HG02973 (cell line): ENCODE results near the gene ADPRM.
A peak's percentile ranks its signal among the peaks of the same experiment; 100 is the strongest.
"Not testable (repeated sequence)": the region's sequence is repeated elsewhere in the genome, so short reads cannot be mapped to it uniquely, and the experiment has no call there.

ENCODE experiments used
- ATAC-seq: cut with Tn5 transposase; IDR thresholded peaks from one replicate; pipeline ENCODE4 v1.9.1; 2021; ENCODE audit warnings: moderate library complexity; ENCODE audit not compliant: unreplicated experiment

Gene ADPRM

GRCh38 chr17:10697092-10698081 is at the start of gene ADPRM, which contains the start of gene SCO1:
Gene ADPRM, plus strand, starts transcription at chr17:10697594. Its CDS starts 7,333 bp downstream, at chr17:10704927.
Gene SCO1, minus strand, starts transcription at chr17:10697533. Its CDS starts 26 bp downstream, at chr17:10697507.
- peak; percentile 96 for ATAC-seq

GRCh38 chr17:10648381-10648780 is 49.0 kb upstream of the ADPRM start:
- ATAC-seq, result no peak

GRCh38 chr17:10648956-10649355 is 48.4 kb upstream of the ADPRM start:
- no peak for ATAC-seq

GRCh38 chr17:10649602-10650001 is 47.8 kb upstream of the ADPRM start:
- ATAC-seq, result no peak

- no peak for ATAC-seq
Measured at GRCh38 chr17:10651927-10652326, 45.5 kb upstream of the ADPRM start.

- ATAC-seq, result no peak
Measured at GRCh38 chr17:10652984-10653659, 44.3 kb upstream of the ADPRM start.

GRCh38 chr17:10653987-10654386 is 43.4 kb upstream of the ADPRM start:
- ATAC-seq, result no peak

- no peak for ATAC-seq
Measured at GRCh38 chr17:10657148-10657547, 40.2 kb upstream of the ADPRM start, which contains the start of gene MYH3. Gene MYH3, minus strand, starts transcription at chr17:10657309. Its CDS starts 2,245 bp downstream, at chr17:10655064.

GRCh38 chr17:10657879-10658278 is 39.5 kb upstream of the ADPRM start:
- no peak for ATAC-seq

GRCh38 chr17:10661437-10661836 is 36.0 kb upstream of the ADPRM start:
- ATAC-seq, result no peak

GRCh38 chr17:10663231-10663630 is 34.2 kb upstream of the ADPRM start:
- ATAC-seq, result no peak

GRCh38 chr17:10664571-10664970 is 32.8 kb upstream of the ADPRM start:
- no peak for ATAC-seq

- ATAC-seq, result no peak
Measured at GRCh38 chr17:10666906-10667305, 30.5 kb upstream of the ADPRM start.

- ATAC-seq, result no peak
Measured at GRCh38 chr17:10668775-10669174, 28.6 kb upstream of the ADPRM start.

- no peak for ATAC-seq
Measured at GRCh38 chr17:10673312-10673711, 24.1 kb upstream of the ADPRM start.

GRCh38 chr17:10674704-10675103 is 22.7 kb upstream of the ADPRM start:
- ATAC-seq, result no peak

GRCh38 chr17:10681866-10682446 is 15.4 kb upstream of the ADPRM start:
- ATAC-seq, result no peak

GRCh38 chr17:10683853-10684252 is 13.5 kb upstream of the ADPRM start:
- ATAC-seq, result no peak

GRCh38 chr17:10687499-10687898 is 9.9 kb upstream of the ADPRM start:
- ATAC-seq, result no peak

- ATAC-seq, result not testable (repeated sequence)
Measured at GRCh38 chr17:10695875-10696407, 1.5 kb upstream of the ADPRM start.
